Vagina (tissue), 2 donors: ENCODE results near the gene SH3BP5.

Source experiments
- POLR2AphosphoS5 ChIP-seq, 2 donors: sonication (generic); formaldehyde crosslinking; IDR thresholded peaks; one replicate each; pipeline ENCODE4 v1.9.0; 2017; ENCODE audit warnings: antibody characterized with exemption in 2 of 2, mild to moderate bottlenecking in 2 of 2, low read depth in 1 of 2; ENCODE audit not compliant: insufficient read depth in 1 of 2
- TF ChIP-seq, protein P1 (sequence below), 3 experiments: fragments of 450-650 bp in 2 of 3; fragments of 200-600 bp in 1 of 3; sonication (generic) in 1 of 3; IDR thresholded peaks; one replicate each; pipeline ENCODE4 v1.5.1; 2017 to 2019; ENCODE audit warnings: antibody characterized with exemption in 3 of 3, mild to moderate bottlenecking in 2 of 3, moderate library complexity in 2 of 3

DNA sequence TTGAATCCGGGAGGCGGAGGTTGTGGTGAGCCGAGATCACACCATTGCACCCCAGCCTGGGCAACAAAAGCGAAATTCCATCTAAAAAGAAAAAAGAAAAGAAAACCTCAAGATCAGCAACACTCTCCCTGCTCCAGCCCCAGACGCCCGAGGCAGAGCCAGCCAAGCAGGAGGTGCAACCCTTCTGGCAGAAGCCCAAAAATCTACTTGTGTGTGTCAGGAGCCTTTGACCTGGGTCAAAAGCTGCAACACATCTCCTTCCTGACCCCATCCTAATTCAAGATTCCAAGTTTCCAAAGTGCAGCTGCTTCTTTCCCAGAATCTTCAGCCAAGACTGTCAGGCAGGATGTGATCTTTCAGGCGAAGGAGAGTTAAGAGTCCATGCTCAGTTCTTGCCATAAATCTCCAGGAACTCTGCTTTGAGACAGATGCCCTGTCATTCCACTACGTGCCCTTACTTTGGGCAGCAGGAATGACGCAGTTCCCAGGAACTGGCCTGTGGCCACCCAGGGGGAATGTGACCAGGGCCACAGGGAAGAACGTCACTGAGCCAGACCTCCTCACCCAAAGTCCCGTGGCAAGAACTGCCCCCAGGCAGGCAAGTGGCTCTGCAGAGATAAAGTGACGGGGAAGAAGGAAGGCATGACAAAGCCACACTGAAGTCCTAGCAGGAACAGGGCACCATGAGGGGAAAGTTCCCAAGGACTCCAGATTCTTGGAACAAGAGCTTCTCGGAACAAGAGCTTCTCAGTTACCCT, 39.4 kb downstream of the SH3BP5 start:
- TF ChIP-seq, protein P1, sequence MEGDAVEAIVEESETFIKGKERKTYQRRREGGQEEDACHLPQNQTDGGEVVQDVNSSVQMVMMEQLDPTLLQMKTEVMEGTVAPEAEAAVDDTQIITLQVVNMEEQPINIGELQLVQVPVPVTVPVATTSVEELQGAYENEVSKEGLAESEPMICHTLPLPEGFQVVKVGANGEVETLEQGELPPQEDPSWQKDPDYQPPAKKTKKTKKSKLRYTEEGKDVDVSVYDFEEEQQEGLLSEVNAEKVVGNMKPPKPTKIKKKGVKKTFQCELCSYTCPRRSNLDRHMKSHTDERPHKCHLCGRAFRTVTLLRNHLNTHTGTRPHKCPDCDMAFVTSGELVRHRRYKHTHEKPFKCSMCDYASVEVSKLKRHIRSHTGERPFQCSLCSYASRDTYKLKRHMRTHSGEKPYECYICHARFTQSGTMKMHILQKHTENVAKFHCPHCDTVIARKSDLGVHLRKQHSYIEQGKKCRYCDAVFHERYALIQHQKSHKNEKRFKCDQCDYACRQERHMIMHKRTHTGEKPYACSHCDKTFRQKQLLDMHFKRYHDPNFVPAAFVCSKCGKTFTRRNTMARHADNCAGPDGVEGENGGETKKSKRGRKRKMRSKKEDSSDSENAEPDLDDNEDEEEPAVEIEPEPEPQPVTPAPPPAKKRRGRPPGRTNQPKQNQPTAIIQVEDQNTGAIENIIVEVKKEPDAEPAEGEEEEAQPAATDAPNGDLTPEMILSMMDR (IDR thresholded peaks at IDR 0.05) = peak in 1 of 3 experiments; percentile 14
- TF ChIP-seq POLR2AphosphoS5 (IDR thresholded peaks at IDR 0.05; ENCODE audit: insufficient read depth in 1 of 2, low read depth in 1 of 2) = peak; percentile 62 to 89
